Measurements from ENCODE around the gene SLX9.
"Not testable (repeated sequence)": the region's sequence is repeated elsewhere in the genome, so short reads cannot be mapped to it uniquely, and the experiment has no call there.

Gene SLX9

GRCh38 chr21:45020629-45021427, 81.0 kb downstream of the SLX9 start:
- no peak for ATAC-seq (ENCODE audit: low read depth)
- no peak for TF ChIP-seq CTCF (IDR thresholded peaks at IDR 0.05; ENCODE audit: poor library complexity, severe bottlenecking)
- no peaks in the 10 kb centered on the region for H3K27me3 ChIP-seq (ENCODE audit: insufficient read depth, poor library complexity, severe bottlenecking)
- no peak overlapping the region for H3K27ac ChIP-seq (ENCODE audit: poor library complexity, severe bottlenecking)
- H3K36me3 ChIP-seq (ENCODE audit: low read depth), result no peaks in the 10 kb centered on the region
- DNase-seq (ENCODE audit: low spot score), result no peak
- no peak overlapping the region for H3K4me3 ChIP-seq (ENCODE audit: severe bottlenecking)
- peaks cover 7% of the 10 kb centered on the region for H3K4me1 ChIP-seq (ENCODE audit: insufficient read depth, poor library complexity, severe bottlenecking)
- H3K9me3 ChIP-seq (ENCODE audit: severe bottlenecking), result no peaks in the 10 kb centered on the region

GRCh38 chr21:45021428-45022347, 81.9 kb downstream of the SLX9 start:
- H3K27me3 ChIP-seq (ENCODE audit: insufficient read depth, poor library complexity, severe bottlenecking), result no peaks in the 10 kb centered on the region
- H3K4me1 ChIP-seq (ENCODE audit: insufficient read depth, poor library complexity, severe bottlenecking), result peaks cover 7% of the 10 kb centered on the region
- H3K4me3 ChIP-seq (ENCODE audit: severe bottlenecking), result no peak overlapping the region
- H3K36me3 ChIP-seq (ENCODE audit: low read depth), result no peaks in the 10 kb centered on the region
- H3K27ac ChIP-seq (ENCODE audit: poor library complexity, severe bottlenecking), result no peak overlapping the region
- DNase-seq (ENCODE audit: low spot score) (no peak), ATAC-seq (ENCODE audit: low read depth) (no peak)
- no peak for TF ChIP-seq CTCF (IDR thresholded peaks at IDR 0.05; ENCODE audit: poor library complexity, severe bottlenecking)
- no peaks in the 10 kb centered on the region for H3K9me3 ChIP-seq (ENCODE audit: severe bottlenecking)

GRCh38 chr21:45022348-45022675, 82.5 kb downstream of the SLX9 start:
- DNase-seq (ENCODE audit: low spot score) (no peak), ATAC-seq (ENCODE audit: low read depth) (no peak)
- Histone ChIP-seq H3K27ac (ENCODE audit: poor library complexity, severe bottlenecking) (no peak overlapping the region), H3K4me1 (ENCODE audit: insufficient read depth, poor library complexity, severe bottlenecking) (peaks cover 3% of the 10 kb centered on the region), H3K27me3 (ENCODE audit: insufficient read depth, poor library complexity, severe bottlenecking) (no peaks in the 10 kb centered on the region), H3K9me3 (ENCODE audit: severe bottlenecking) (no peaks in the 10 kb centered on the region), H3K4me3 (ENCODE audit: severe bottlenecking) (no peak overlapping the region), H3K36me3 (ENCODE audit: low read depth) (no peaks in the 10 kb centered on the region)
- TF ChIP-seq CTCF (IDR thresholded peaks at IDR 0.05; ENCODE audit: poor library complexity, severe bottlenecking), result no peak

- Histone ChIP-seq H3K4me3 (ENCODE audit: severe bottlenecking) (no peak overlapping the region), H3K4me1 (ENCODE audit: insufficient read depth, poor library complexity, severe bottlenecking) (no peaks in the 10 kb centered on the region), H3K27me3 (ENCODE audit: insufficient read depth, poor library complexity, severe bottlenecking) (no peaks in the 10 kb centered on the region), H3K36me3 (ENCODE audit: low read depth) (no peaks in the 10 kb centered on the region), H3K27ac (ENCODE audit: poor library complexity, severe bottlenecking) (no peak overlapping the region), H3K9me3 (ENCODE audit: severe bottlenecking) (no peaks in the 10 kb centered on the region)
- ATAC-seq (ENCODE audit: low read depth), result no peak
- DNase-seq (ENCODE audit: low spot score), result no peak
- TF ChIP-seq CTCF (IDR thresholded peaks at IDR 0.05; ENCODE audit: poor library complexity, severe bottlenecking), result no peak
These were observed 82.9 kb downstream of the SLX9 start for GRCh38 chr21:45022736-45023135.

GRCh38 chr21:45024516-45024915, 84.7 kb downstream of the SLX9 start:
- H3K9me3 ChIP-seq (ENCODE audit: severe bottlenecking), result not testable (repeated sequence)

More at GRCh38 chr21:45024516-45024915, 84.7 kb downstream of the SLX9 start:
- H3K4me3 ChIP-seq (ENCODE audit: severe bottlenecking); ATAC-seq (ENCODE audit: low read depth); H3K36me3 ChIP-seq (ENCODE audit: low read depth); H3K27ac ChIP-seq (ENCODE audit: poor library complexity, severe bottlenecking); DNase-seq (ENCODE audit: low spot score); H3K27me3 ChIP-seq (ENCODE audit: insufficient read depth, poor library complexity, severe bottlenecking); H3K4me1 ChIP-seq (ENCODE audit: insufficient read depth, poor library complexity, severe bottlenecking): not testable (repeated sequence)

Data from RWPE2 (cell line).